Endothelial cell of umbilical vein (primary cell): ENCODE data around the gene SYTL2. TPM values are rescaled to one million over a fixed set of nuclear protein-coding genes. Genes with fewer than 3 reads are reported as not detected.

Experiments
- BruUV-seq: library from RNA; stranded (reverse); fragments of 400-500 nt; replicated peaks from 2 replicates; lab custom pipeline; 2021; lab: Mats Ljungman, UMichigan
- CTCF ChIA-PET: fragments of 300-600, 350-600 bp; sonication (Branson Sonifier 250); formaldehyde crosslinking; loops from one replicate; lab custom pipeline; 2021; ENCODE audit warnings: antibody characterized with exemption, inconsistent platforms; lab: Charles Lee
- POLR2A ChIA-PET: fragments of 300-600, 350-600 bp; sonication (Branson Sonifier 250); formaldehyde crosslinking; loops from one replicate; lab custom pipeline; 2021; ENCODE audit warnings: antibody characterized with exemption, inconsistent platforms; lab: Charles Lee
- DNase-seq: peaks from one replicate; pipeline ENCODE4 v3.0.0-alpha.2; 2011; ENCODE audit warnings: low read depth, low spot score
- FAIRE-seq: peaks from 2 replicates; lab custom pipeline; 2011; peaks lifted over from hg19 to GRCh38; lab: Jason Lieb, UNC
- H2AFZ ChIP-seq: 2 replicates; pipeline ENCODE4 v1.6.0; 2012; ENCODE audit warnings: low read depth, low read length, control low read depth, inconsistent platforms
- H3K27ac ChIP-seq: 2 replicates; pipeline ENCODE4 v1.5.1; 2011; ENCODE audit warnings: low read depth, mild to moderate bottlenecking, control low read depth, low read length, moderate library complexity; ENCODE audit not compliant: insufficient read depth
- H3K27me3 ChIP-seq, 2 experiments: 2 replicates each; pipeline versions ENCODE4 v1.6.0 to v1.6.1; 2011; ENCODE audit warnings: low read length in 2 of 2, mixed read lengths in 1 of 2; ENCODE audit not compliant: control insufficient read depth in 2 of 2, insufficient read depth in 2 of 2
- H3K36me3 ChIP-seq, 2 experiments: 2 replicates in 1 of 2; 3 replicates in 1 of 2; pipeline ENCODE4 v1.5.1; 2011; ENCODE audit warnings: low read length in 2 of 2, mild to moderate bottlenecking in 1 of 2, moderate library complexity in 1 of 2; ENCODE audit not compliant: control insufficient read depth in 2 of 2, insufficient read depth in 2 of 2; ENCODE audit errors: extremely low read depth in 1 of 2
- H3K4me1 ChIP-seq: 3 replicates; pipeline ENCODE4 v1.5.1; 2011; ENCODE audit warnings: mild to moderate bottlenecking, low read length; ENCODE audit not compliant: control insufficient read depth, insufficient read depth; ENCODE audit errors: extremely low read depth
- H3K4me2 ChIP-seq: 2 replicates; pipeline ENCODE4 v1.6.1; 2011; ENCODE audit warnings: low read length, control low read depth, mixed read lengths; ENCODE audit not compliant: insufficient read depth
- H3K4me3 ChIP-seq, 3 experiments: fragments of 200-600 bp in 1 of 3; sonication (generic), shearing (Covaris generic) in 1 of 3; replicated peaks in 1 of 3; 2 replicates each; pipeline ENCODE4 v1.5.1; 2011 to 2016; ENCODE audit warnings: control low read depth in 3 of 3, low read length in 3 of 3, mild to moderate bottlenecking in 2 of 3, inconsistent platforms in 1 of 3, low read depth in 1 of 3, moderate library complexity in 1 of 3; ENCODE audit not compliant: insufficient read depth in 1 of 3
- H3K79me2 ChIP-seq: 2 replicates; pipeline ENCODE4 v1.6.0; 2012; ENCODE audit warnings: low read length, inconsistent platforms; ENCODE audit not compliant: control insufficient read depth, insufficient read depth
- H3K9ac ChIP-seq: replicated peaks from 2 replicates; pipeline ENCODE3; 2011; ENCODE audit warnings: low read length, control low read depth; ENCODE audit not compliant: insufficient read depth; ENCODE audit errors: extremely low read depth
- H3K9me1 ChIP-seq: replicated peaks from 3 replicates; pipeline ENCODE4 v1.6.0; 2011; ENCODE audit warnings: mild to moderate bottlenecking, low read length; ENCODE audit not compliant: control insufficient read depth, insufficient read depth; ENCODE audit errors: extremely low read depth
- H3K9me3 ChIP-seq: replicated peaks from 2 replicates; pipeline ENCODE4 v1.5.1; 2012; ENCODE audit warnings: low read length, inconsistent platforms; ENCODE audit not compliant: control insufficient read depth, insufficient read depth
- H4K20me1 ChIP-seq: replicated peaks from 2 replicates; pipeline ENCODE3; 2011; ENCODE audit warnings: mild to moderate bottlenecking, low read length; ENCODE audit not compliant: control insufficient read depth, insufficient read depth; ENCODE audit errors: extremely low read depth
- EZH2 ChIP-seq: IDR thresholded peaks from 2 replicates; pipeline ENCODE4 v1.6.1; 2012; ENCODE audit warnings: borderline replicate concordance, low read depth, mild to moderate bottlenecking, moderate library complexity, low read length, inconsistent platforms; ENCODE audit not compliant: severe bottlenecking
- FOS ChIP-seq: IDR thresholded peaks from 2 replicates; pipeline ENCODE4 v1.6.1; 2011; ENCODE audit warnings: mild to moderate bottlenecking, low read length, moderate library complexity, borderline replicate concordance; ENCODE audit not compliant: insufficient read depth
- GATA2 ChIP-seq: IDR thresholded peaks from 2 replicates; pipeline ENCODE4 v1.7.0; 2011; ENCODE audit warnings: low read depth, mild to moderate bottlenecking, moderate library complexity, mixed read lengths, low read length; ENCODE audit not compliant: insufficient read length, insufficient read depth
- JUN ChIP-seq: IDR thresholded peaks from 2 replicates; pipeline ENCODE4 v1.6.1; 2011; ENCODE audit warnings: borderline replicate concordance, low read depth; ENCODE audit not compliant: insufficient read length, insufficient read depth
- MYC ChIP-seq: IDR thresholded peaks from one replicate; pipeline ENCODE4 v1.6.1; 2011; ENCODE audit warnings: mild to moderate bottlenecking, low read depth, low read length
- POLR2A ChIP-seq: IDR thresholded peaks from 2 replicates; pipeline ENCODE4 v1.6.1; 2012; ENCODE audit warnings: low read depth, mild to moderate bottlenecking, control low read depth, low read length
- POLR2AphosphoS5 ChIP-seq: IDR thresholded peaks from 2 replicates; pipeline ENCODE4 v1.6.1; 2012; ENCODE audit warnings: low read depth, mild to moderate bottlenecking, control low read depth, low read length, moderate library complexity; ENCODE audit not compliant: insufficient read depth
- dilution Hi-C: fragments of 300-500 bp; cut with MboI; formaldehyde crosslinking; loops from one replicate; pipeline ENCODE4 v1.15.0; 2019; ENCODE audit warnings: low sequenced_read_pairs; ENCODE audit not compliant: extremely low pct_ligation_motif_present
- intact Hi-C: fragments of 100-400 bp; cut with micrococcal nuclease; formaldehyde crosslinking; loops from one replicate; pipeline ENCODE4 v1.10.0; 2022
- polyA plus RNA-seq, 4 experiments: library from polyadenylated mRNA; depleted of rRNA in 3 of 4; stranded (reverse) in 3 of 4; unstranded in 1 of 4; fragments of >200 nt; gene quantifications; 2 replicates each; pipeline versions ENCODE4 v1.2.1 to v1.2.3, GENCODE V29; 2011 to 2012; ENCODE audit warnings: missing spikeins in 1 of 4
- total RNA-seq: library from RNA; stranded (reverse); gene quantifications from 2 replicates; pipeline ENCODE4 v1.2.3, GENCODE V29; 2021
- TF ChIP-seq, protein P1 (sequence below): IDR thresholded peaks from 2 replicates; pipeline ENCODE4 v1.6.1; 2011; ENCODE audit not compliant: insufficient read depth, insufficient read length
- TF ChIP-seq, protein P2 (sequence below), 2 donors: IDR thresholded peaks; 1 replicate in 1 of 2; 2 replicates in 1 of 2; pipeline ENCODE4 v1.5.1; 2011; ENCODE audit warnings: low read length in 2 of 2, mild to moderate bottlenecking in 2 of 2, moderate library complexity in 2 of 2, control low read depth in 1 of 2, inconsistent platforms in 1 of 2, low read depth in 1 of 2; ENCODE audit not compliant: insufficient read depth in 1 of 2; ENCODE audit errors: extremely low read depth in 1 of 2

The SYTL2 gene
- total and polyA plus RNA-seq, 2 donors (not counting 3 experiments of a cell fraction or from before 2014, with no cell fraction given) = 1.4 to 2.4 TPM

DNA sequence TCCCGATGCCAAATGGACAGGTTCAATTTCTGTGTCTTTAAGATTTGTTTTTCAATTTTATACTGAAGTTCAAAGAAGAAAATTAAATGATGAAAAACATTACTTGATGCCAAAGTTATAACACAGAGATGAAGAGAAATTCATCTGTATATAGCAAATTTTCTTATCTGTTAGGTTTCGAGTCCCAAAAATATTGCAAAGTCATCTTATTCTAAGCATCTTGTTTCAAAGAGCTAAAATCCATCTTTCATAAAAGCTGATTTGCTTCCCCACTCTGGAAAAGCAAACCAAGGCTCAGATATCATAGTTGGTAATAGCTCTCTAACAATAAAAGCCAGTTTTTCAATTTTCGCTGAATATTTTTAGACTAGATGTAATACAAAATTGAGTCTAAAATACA, 106.0 kb downstream of the SYTL2 start:
- FAIRE-seq (peak; percentile 59), DNase-seq (no peak)
- H2AFZ ChIP-seq = no peak overlapping the region
- H3K4me2 ChIP-seq = no peak overlapping the region
- no peak for TF ChIP-seq FOS
- TF ChIP-seq JUN = no peak
- TF ChIP-seq, protein P1, sequence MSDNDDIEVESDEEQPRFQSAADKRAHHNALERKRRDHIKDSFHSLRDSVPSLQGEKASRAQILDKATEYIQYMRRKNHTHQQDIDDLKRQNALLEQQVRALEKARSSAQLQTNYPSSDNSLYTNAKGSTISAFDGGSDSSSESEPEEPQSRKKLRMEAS = no peak
- no peak for TF ChIP-seq GATA2
- H3K4me1 ChIP-seq = no peaks in the 10 kb centered on the region
- H3K9me1 ChIP-seq = no peaks in the 10 kb centered on the region
- no peak overlapping the region for H3K4me3 ChIP-seq
- H3K9ac ChIP-seq = no peak overlapping the region
- dilution Hi-C loops (no loop called here), intact Hi-C loops (no loop called here)
- no peaks in the 10 kb centered on the region for H3K27me3 ChIP-seq
- H3K9me3 ChIP-seq = no peaks in the 10 kb centered on the region
- H3K79me2 ChIP-seq = no peaks in the 10 kb centered on the region
- CTCF ChIA-PET = interaction anchor here (0.7 kb wide), 1 partner anchor 10 kb away, joined by 4 read pairs; no protein-coding TSS in a partner anchor
- no peaks in the 10 kb centered on the region for H4K20me1 ChIP-seq
- BruUV-seq = no TSS peak
- no peaks in the 10 kb centered on the region for H3K36me3 ChIP-seq
- POLR2A ChIA-PET = no interaction called here
- no peak overlapping the region for H3K27ac ChIP-seq

DNA sequence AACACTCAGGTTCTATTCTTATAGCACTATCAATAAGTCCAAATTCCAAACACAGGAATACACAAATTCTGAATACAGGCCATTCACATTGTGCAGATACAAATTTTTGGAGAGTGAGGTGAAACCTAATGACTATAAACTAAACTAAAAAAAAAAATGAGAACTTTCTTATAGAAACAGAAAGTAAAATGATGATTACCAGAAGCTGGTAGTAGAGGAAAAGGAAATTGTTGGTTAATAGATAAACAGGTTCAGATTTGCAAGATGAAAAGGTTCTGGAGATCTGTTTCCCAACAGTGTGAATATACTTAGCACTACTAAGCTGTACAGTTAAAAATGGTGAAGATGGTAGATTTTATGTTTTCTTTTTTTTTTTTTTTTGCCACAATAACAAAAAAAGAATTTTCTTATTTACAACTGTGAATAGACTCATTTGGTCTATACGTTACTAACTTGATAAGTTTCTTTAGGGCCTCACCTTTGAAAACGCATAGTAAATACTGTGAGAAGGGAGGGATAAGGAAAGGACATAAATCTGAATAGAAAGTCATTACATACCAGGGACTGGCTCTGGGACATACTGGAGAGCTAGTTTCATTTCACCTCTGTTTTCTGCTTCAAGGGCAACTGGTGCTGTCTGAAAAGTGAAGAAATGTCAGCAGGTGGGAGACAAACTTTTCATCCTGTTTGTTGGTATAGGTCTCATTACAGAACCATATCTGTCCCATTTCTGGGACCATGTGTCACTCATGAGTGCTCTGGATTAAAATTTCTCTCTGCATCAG, 110.8 kb downstream of the SYTL2 start:
- Histone ChIP-seq H3K4me3 (no peak overlapping the region), H4K20me1 (no peaks in the 10 kb centered on the region), H3K79me2 (no peaks in the 10 kb centered on the region), H3K4me1 (no peaks in the 10 kb centered on the region), H3K27ac (no peak overlapping the region), H3K4me2 (no peak overlapping the region), H3K36me3 (no peaks in the 10 kb centered on the region), H3K9me1 (no peaks in the 10 kb centered on the region), H3K27me3 (no peaks in the 10 kb centered on the region), H3K9me3 (no peaks in the 10 kb centered on the region), H2AFZ (no peak overlapping the region), H3K9ac (no peak overlapping the region)
- ChIA-PET CTCF (interaction anchor here (0.9 to 1.7 kb wide), 4 partner anchors 12 to 155 kb away, joined by 3 to 12 read pairs (median 3); partner anchors contain the start of genes CCDC83 and CCDC89), POLR2A (no interaction called here)
- DNase-seq = no peak
- TF ChIP-seq FOS = no peak
- TF ChIP-seq POLR2A = no peak
- TF ChIP-seq MYC = no peak
- TF ChIP-seq GATA2 = no peak
- no peak for TF ChIP-seq POLR2AphosphoS5
- no peak for TF ChIP-seq JUN
- TF ChIP-seq, protein P1 = no peak
- TF ChIP-seq, protein P2, sequence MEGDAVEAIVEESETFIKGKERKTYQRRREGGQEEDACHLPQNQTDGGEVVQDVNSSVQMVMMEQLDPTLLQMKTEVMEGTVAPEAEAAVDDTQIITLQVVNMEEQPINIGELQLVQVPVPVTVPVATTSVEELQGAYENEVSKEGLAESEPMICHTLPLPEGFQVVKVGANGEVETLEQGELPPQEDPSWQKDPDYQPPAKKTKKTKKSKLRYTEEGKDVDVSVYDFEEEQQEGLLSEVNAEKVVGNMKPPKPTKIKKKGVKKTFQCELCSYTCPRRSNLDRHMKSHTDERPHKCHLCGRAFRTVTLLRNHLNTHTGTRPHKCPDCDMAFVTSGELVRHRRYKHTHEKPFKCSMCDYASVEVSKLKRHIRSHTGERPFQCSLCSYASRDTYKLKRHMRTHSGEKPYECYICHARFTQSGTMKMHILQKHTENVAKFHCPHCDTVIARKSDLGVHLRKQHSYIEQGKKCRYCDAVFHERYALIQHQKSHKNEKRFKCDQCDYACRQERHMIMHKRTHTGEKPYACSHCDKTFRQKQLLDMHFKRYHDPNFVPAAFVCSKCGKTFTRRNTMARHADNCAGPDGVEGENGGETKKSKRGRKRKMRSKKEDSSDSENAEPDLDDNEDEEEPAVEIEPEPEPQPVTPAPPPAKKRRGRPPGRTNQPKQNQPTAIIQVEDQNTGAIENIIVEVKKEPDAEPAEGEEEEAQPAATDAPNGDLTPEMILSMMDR (IDR thresholded peaks at IDR 0.05; ENCODE audit: extremely low read depth in 1 of 2, insufficient read depth in 1 of 2, low read depth in 1 of 2, low read length in 2 of 2) = no peak
- no peak for TF ChIP-seq EZH2
- dilution Hi-C loops (no loop called here), intact Hi-C loops (loop anchor here (10.0 kb wide), 1 partner anchor 245 kb away; no protein-coding TSS in a partner anchor)
- peak; percentile 18 for FAIRE-seq
- BruUV-seq = no TSS peak
